HepG2 (cell line): ENCODE measurements around the gene EIF5. TPM values are rescaled to one million over a fixed set of nuclear protein-coding genes. Genes with fewer than 3 reads are reported as not detected.

ENCODE experiments used
- ATRX ChIP-seq: sonication (generic); formaldehyde crosslinking; IDR thresholded peaks from 2 replicates; pipeline ENCODE4 v1.4.0; 2020; ENCODE audit warnings: missing genetic modification reagents, borderline replicate concordance
- ERF ChIP-seq: IDR thresholded peaks from 2 replicates; pipeline ENCODE4 v1.6.1; 2018; ENCODE audit warnings: missing biosample characterization, missing genetic modification reagents
- GABPB1 ChIP-seq: IDR thresholded peaks from 2 replicates; pipeline ENCODE4 v1.6.1; 2016; ENCODE audit warnings: mild to moderate bottlenecking, missing genetic modification reagents, moderate library complexity, missing compliant biosample characterization
- KDM5B ChIP-seq: sonication (generic); formaldehyde crosslinking; IDR thresholded peaks from 2 replicates; pipeline ENCODE4 v1.4.0; 2020; ENCODE audit warnings: missing genetic modification reagents, mild to moderate bottlenecking, borderline replicate concordance
- NR3C1 ChIP-seq: sonication (generic); formaldehyde crosslinking; IDR thresholded peaks from 2 replicates; pipeline ENCODE4 v1.4.0; 2020; ENCODE audit warnings: missing genetic modification reagents
- RELA ChIP-seq: sonication (generic); formaldehyde crosslinking; IDR thresholded peaks from 2 replicates; pipeline ENCODE4 v1.4.0; 2020; ENCODE audit warnings: missing genetic modification reagents
- TRAFD1 ChIP-seq: sonication (generic); formaldehyde crosslinking; IDR thresholded peaks from 2 replicates; pipeline ENCODE4 v1.5.1; 2020; ENCODE audit warnings: missing genetic modification reagents, mild to moderate bottlenecking, borderline replicate concordance
- ZNF260 ChIP-seq: sonication (generic); formaldehyde crosslinking; IDR thresholded peaks from 2 replicates; pipeline ENCODE4 v1.4.0; 2020; ENCODE audit warnings: missing genetic modification reagents, low read depth, mild to moderate bottlenecking, borderline replicate concordance
- ZNF326 ChIP-seq: sonication (generic); formaldehyde crosslinking; IDR thresholded peaks from 2 replicates; pipeline ENCODE4 v1.4.0; 2020; ENCODE audit warnings: missing genetic modification reagents, borderline replicate concordance
- ZNF512B ChIP-seq: sonication (generic); formaldehyde crosslinking; IDR thresholded peaks from 2 replicates; pipeline ENCODE4 v1.5.1; 2020; ENCODE audit warnings: missing genetic modification reagents, mild to moderate bottlenecking, borderline replicate concordance
- ZNF646 ChIP-seq: sonication (generic); formaldehyde crosslinking; IDR thresholded peaks from 2 replicates; pipeline ENCODE4 v1.9.0; 2021; ENCODE audit warnings: mild to moderate bottlenecking, missing genetic modification reagents
- ZNF891 ChIP-seq: sonication (generic); formaldehyde crosslinking; IDR thresholded peaks from 2 replicates; pipeline ENCODE4 v1.5.0; 2020; ENCODE audit warnings: mild to moderate bottlenecking, missing genetic modification reagents
- polyA plus RNA-seq, 8 experiments: library from polyadenylated mRNA; depleted of rRNA in 3 of 8; stranded (reverse) in 7 of 8; unstranded in 1 of 8; fragments of >200 nt; fragmentation: Illumina TruSeq in 4 of 8; extraction: Trizol in 4 of 8; gene quantifications; 2 replicates each; pipeline versions ENCODE4 v1.2.1 to v1.2.3, GENCODE V29; 2011 to 2016; ENCODE audit warnings: low read depth in 4 of 8, missing spikeins in 1 of 8, mixed read lengths in 1 of 8; ENCODE audit not compliant: insufficient read depth in 1 of 8
- total RNA-seq, 5 experiments: library from RNA; depleted of rRNA; stranded (reverse); fragments of >200 nt; fragmentation: Illumina TruSeq; extraction: Trizol; gene quantifications; 2 replicates each; pipeline ENCODE4 v1.2.3, GENCODE V29; 2016; ENCODE audit warnings: low read depth in 1 of 5
- TF ChIP-seq, protein P1 (sequence below): sonication (generic); formaldehyde crosslinking; IDR thresholded peaks from 2 replicates; pipeline ENCODE4 v1.4.0; 2020; ENCODE audit warnings: missing genetic modification reagents, mild to moderate bottlenecking, borderline replicate concordance
- TF ChIP-seq, protein P2 (sequence below): sonication (generic); formaldehyde crosslinking; IDR thresholded peaks from 2 replicates; pipeline ENCODE4 v1.9.0; 2021; ENCODE audit warnings: missing genetic modification reagents, borderline replicate concordance

The EIF5 gene
- total and polyA plus RNA-seq, 2 of the 13 experiments (the other 11 are each of a cell fraction or from before 2014, with no cell fraction given), result 189 to 281 TPM

DNA sequence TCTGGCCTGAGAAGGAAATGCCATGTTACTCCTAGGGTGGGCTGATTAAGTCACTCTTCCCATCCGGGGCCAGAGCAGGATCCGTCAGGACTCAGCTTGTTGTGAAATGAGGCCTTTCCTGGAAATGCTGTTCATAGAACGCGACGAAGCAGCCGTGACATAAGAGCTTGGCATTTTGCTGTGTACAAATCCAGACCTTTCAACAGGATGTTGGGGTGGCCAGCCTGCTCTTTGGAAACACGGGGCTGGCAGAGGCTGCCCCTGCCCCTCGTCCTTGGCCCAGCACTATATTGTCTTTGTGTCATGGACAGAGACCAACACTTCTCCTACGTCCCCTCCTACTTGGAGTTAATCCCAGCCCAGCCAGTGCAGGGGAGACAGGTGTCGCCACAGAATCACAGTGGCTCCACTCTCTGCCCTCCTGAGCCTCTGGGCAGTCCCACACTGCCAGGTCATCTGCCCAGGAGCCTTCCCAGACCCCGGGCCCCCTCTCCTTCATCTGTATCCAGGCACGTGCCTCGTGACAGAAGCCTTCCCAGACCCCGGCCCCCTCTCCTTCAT, 18.6 kb upstream of the EIF5 start (continued):
- no peak for TF ChIP-seq ATRX (CRISPR knock-in tag)
- TF ChIP-seq ERF (CRISPR knock-in tag), result peak; percentile 55; the same call in 1 of the 2 replicates
- peak; percentile 65 for TF ChIP-seq GABPB1 (CRISPR knock-in tag)
- TF ChIP-seq ZNF260 (CRISPR knock-in tag), result no peak
- no peak for TF ChIP-seq ZNF891 (CRISPR knock-in tag)
- no peak for TF ChIP-seq NR3C1 (CRISPR knock-in tag)
- TF ChIP-seq RELA (CRISPR knock-in tag), result no peak
- no peak for TF ChIP-seq TRAFD1
- TF ChIP-seq ZNF512B (CRISPR knock-in tag), result no peak
- no peak for TF ChIP-seq ZNF646 (CRISPR knock-in tag)
- TF ChIP-seq ZNF326 (CRISPR knock-in tag), result no peak
- TF ChIP-seq KDM5B (CRISPR knock-in tag), result no peak
- TF ChIP-seq, protein P1, sequence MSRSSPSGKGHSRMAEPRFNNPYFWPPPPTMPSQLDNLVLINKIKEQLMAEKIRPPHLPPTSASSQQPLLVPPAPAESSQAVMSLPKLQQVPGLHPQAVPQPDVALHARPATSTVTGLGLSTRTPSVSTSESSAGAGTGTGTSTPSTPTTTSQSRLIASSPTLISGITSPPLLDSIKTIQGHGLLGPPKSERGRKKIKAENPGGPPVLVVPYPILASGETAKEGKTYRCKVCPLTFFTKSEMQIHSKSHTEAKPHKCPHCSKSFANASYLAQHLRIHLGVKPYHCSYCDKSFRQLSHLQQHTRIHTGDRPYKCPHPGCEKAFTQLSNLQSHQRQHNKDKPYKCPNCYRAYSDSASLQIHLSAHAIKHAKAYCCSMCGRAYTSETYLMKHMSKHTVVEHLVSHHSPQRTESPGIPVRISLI (CRISPR knock-in tag), result no peak
- TF ChIP-seq, protein P2, sequence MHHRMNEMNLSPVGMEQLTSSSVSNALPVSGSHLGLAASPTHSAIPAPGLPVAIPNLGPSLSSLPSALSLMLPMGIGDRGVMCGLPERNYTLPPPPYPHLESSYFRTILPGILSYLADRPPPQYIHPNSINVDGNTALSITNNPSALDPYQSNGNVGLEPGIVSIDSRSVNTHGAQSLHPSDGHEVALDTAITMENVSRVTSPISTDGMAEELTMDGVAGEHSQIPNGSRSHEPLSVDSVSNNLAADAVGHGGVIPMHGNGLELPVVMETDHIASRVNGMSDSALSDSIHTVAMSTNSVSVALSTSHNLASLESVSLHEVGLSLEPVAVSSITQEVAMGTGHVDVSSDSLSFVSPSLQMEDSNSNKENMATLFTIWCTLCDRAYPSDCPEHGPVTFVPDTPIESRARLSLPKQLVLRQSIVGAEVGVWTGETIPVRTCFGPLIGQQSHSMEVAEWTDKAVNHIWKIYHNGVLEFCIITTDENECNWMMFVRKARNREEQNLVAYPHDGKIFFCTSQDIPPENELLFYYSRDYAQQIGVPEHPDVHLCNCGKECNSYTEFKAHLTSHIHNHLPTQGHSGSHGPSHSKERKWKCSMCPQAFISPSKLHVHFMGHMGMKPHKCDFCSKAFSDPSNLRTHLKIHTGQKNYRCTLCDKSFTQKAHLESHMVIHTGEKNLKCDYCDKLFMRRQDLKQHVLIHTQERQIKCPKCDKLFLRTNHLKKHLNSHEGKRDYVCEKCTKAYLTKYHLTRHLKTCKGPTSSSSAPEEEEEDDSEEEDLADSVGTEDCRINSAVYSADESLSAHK (CRISPR knock-in tag), result no peak
